ENCODE data around the gene STX1A. TPM values are rescaled to one million over a fixed set of nuclear protein-coding genes. Genes with fewer than 3 reads are reported as not detected.

The STX1A gene
- total and polyA plus RNA-seq, 2 of the 13 experiments (the other 11 are each of a cell fraction or from before 2014, with no cell fraction given), result 6.1 to 12.2 TPM

- no peak overlapping the region for H3K9ac ChIP-seq (ENCODE audit: insufficient read depth, low read depth, low read length)
- H3K4me3 ChIP-seq (replicated peaks in 1 of 3; ENCODE audit: insufficient read depth in 1 of 3, low read depth in 2 of 3, low read length in 3 of 3), result no peak overlapping the region
- ATAC-seq (peak; percentile 78), DNase-seq (ENCODE audit: low spot score) (peak; percentile 54), FAIRE-seq (peak; percentile 54)
- POLR2A ChIA-PET, result interaction anchor here (0.7 to 1.4 kb wide), 5 partner anchors 9 to 94 kb away, joined by 3 to 5 read pairs (median 3); no protein-coding TSS in a partner anchor
- CTCF ChIA-PET (ENCODE audit: low intra/inter-chr PET ratio, low total read pairs), result interaction anchor here (0.7 to 2.2 kb wide), 2 partner anchors 24 to 96 kb away, joined by 3 to 15 read pairs; no protein-coding TSS in a partner anchor
- whole genome bisulfite sequencing (ENCODE audit: low lambda C conversion rate), result 66% methylated on average over 13 of the region's 13 CpGs
- no peak overlapping the region for H3K4me2 ChIP-seq (ENCODE audit: low read depth, low read length)
- peaks cover 6 to 28% of the 10 kb centered on the region in 2 experiments for H3K36me3 ChIP-seq (replicated peaks in 1 of 2; ENCODE audit: control insufficient read depth in 1 of 2, insufficient read depth in 2 of 2, low read length in 2 of 2)
- H4K20me1 ChIP-seq (ENCODE audit: insufficient read depth, low read length), result peaks cover 5% of the 10 kb centered on the region; the same call in 1 of the 2 replicates
- H2AFZ ChIP-seq (ENCODE audit: low read length), result no peak overlapping the region
- no peak overlapping the region for H3K27ac ChIP-seq (ENCODE audit: extremely low read length, insufficient read depth, low read length)
- BruUV-seq (replicated peaks), result no TSS peak
- in situ Hi-C loops (cut with HindIII; ENCODE audit: extremely low pct_ligation_motif_present, low pct_unique_long_range_greater_than_20kb), result no loop called here
- peaks cover 15% of the 10 kb centered on the region for H3K4me1 ChIP-seq (ENCODE audit: insufficient read depth, low read length)
- H3K27me3 ChIP-seq (ENCODE audit: control insufficient read depth in 1 of 2, insufficient read depth in 2 of 2, low read length in 2 of 2), result no peaks in the 10 kb centered on the region
- H3K79me2 ChIP-seq (ENCODE audit: insufficient read depth, low read length), result no peaks in the 10 kb centered on the region
- intact Hi-C loops (cut with micrococcal nuclease; ENCODE audit: unreplicated experiment), result no loop called here
- no peaks in the 10 kb centered on the region for H3K9me3 ChIP-seq (ENCODE audit: low read length)
- TF ChIP-seq, protein P1, sequence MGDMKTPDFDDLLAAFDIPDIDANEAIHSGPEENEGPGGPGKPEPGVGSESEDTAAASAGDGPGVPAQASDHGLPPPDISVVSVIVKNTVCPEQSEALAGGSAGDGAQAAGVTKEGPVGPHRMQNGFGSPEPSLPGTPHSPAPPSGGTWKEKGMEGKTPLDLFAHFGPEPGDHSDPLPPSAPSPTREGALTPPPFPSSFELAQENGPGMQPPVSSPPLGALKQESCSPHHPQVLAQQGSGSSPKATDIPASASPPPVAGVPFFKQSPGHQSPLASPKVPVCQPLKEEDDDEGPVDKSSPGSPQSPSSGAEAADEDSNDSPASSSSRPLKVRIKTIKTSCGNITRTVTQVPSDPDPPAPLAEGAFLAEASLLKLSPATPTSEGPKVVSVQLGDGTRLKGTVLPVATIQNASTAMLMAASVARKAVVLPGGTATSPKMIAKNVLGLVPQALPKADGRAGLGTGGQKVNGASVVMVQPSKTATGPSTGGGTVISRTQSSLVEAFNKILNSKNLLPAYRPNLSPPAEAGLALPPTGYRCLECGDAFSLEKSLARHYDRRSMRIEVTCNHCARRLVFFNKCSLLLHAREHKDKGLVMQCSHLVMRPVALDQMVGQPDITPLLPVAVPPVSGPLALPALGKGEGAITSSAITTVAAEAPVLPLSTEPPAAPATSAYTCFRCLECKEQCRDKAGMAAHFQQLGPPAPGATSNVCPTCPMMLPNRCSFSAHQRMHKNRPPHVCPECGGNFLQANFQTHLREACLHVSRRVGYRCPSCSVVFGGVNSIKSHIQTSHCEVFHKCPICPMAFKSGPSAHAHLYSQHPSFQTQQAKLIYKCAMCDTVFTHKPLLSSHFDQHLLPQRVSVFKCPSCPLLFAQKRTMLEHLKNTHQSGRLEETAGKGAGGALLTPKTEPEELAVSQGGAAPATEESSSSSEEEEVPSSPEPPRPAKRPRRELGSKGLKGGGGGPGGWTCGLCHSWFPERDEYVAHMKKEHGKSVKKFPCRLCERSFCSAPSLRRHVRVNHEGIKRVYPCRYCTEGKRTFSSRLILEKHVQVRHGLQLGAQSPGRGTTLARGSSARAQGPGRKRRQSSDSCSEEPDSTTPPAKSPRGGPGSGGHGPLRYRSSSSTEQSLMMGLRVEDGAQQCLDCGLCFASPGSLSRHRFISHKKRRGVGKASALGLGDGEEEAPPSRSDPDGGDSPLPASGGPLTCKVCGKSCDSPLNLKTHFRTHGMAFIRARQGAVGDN (CRISPR knock-in tag; IDR thresholded peaks at IDR 0.05), result peak; percentile 40
- TF ChIP-seq FOSL2 (CRISPR knock-in tag; IDR thresholded peaks at IDR 0.05), result 0 out of 2 replicates have a peak, but pooled peaks have one; percentile 9
- TF ChIP-seq MAFF (IDR thresholded peaks at IDR 0.05; ENCODE audit: low read depth, low read length), result no peak
- TF ChIP-seq ISX (CRISPR knock-in tag; conservative IDR thresholded peaks at IDR 0.05), result no peak
- TF ChIP-seq RAD21 (CRISPR knock-in tag; IDR thresholded peaks at IDR 0.05), result peak; percentile 38; the same call in 1 of the 2 replicates
- TF ChIP-seq, protein P2, sequence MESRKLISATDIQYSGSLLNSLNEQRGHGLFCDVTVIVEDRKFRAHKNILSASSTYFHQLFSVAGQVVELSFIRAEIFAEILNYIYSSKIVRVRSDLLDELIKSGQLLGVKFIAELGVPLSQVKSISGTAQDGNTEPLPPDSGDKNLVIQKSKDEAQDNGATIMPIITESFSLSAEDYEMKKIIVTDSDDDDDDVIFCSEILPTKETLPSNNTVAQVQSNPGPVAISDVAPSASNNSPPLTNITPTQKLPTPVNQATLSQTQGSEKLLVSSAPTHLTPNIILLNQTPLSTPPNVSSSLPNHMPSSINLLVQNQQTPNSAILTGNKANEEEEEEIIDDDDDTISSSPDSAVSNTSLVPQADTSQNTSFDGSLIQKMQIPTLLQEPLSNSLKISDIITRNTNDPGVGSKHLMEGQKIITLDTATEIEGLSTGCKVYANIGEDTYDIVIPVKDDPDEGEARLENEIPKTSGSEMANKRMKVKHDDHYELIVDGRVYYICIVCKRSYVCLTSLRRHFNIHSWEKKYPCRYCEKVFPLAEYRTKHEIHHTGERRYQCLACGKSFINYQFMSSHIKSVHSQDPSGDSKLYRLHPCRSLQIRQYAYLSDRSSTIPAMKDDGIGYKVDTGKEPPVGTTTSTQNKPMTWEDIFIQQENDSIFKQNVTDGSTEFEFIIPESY (CRISPR knock-in tag; IDR thresholded peaks at IDR 0.05), result peak; percentile 56; the same call in 1 of the 2 replicates
- peak; percentile 73 for TF ChIP-seq STAG1 (CRISPR knock-in tag; IDR thresholded peaks at IDR 0.05)
- peak; percentile 91 for TF ChIP-seq ZNF121 (CRISPR knock-in tag; IDR thresholded peaks at IDR 0.05)
- TF ChIP-seq ZNF354B (CRISPR knock-in tag; IDR thresholded peaks at IDR 0.05), result no peak
- TF ChIP-seq GPN1 (CRISPR knock-in tag; IDR thresholded peaks at IDR 0.05; ENCODE audit: borderline replicate concordance), result no peak
- TF ChIP-seq FOXP4 (CRISPR knock-in tag; IDR thresholded peaks at IDR 0.05), result no peak
- peak; percentile 33 for TF ChIP-seq XRCC5 (optimal IDR thresholded peaks at IDR 0.05; ENCODE audit: low read length)
- peak; percentile 71 for TF ChIP-seq CTCF (CRISPR knock-in tag; IDR thresholded peaks at IDR 0.05)
These were observed 18.0 kb downstream of the STX1A start for GRCh38 chr7:73701357-73701995.
